Eye (tissue), 1 donor: ENCODE data around the gene ARHGAP15.
A peak's percentile ranks its signal among the peaks of the same experiment; 100 is the strongest.

Experiments
- DNase-seq: peaks from one replicate; pipeline ENCODE4 v3.0.0-alpha.2; 2015

Gene ARHGAP15

DNA sequence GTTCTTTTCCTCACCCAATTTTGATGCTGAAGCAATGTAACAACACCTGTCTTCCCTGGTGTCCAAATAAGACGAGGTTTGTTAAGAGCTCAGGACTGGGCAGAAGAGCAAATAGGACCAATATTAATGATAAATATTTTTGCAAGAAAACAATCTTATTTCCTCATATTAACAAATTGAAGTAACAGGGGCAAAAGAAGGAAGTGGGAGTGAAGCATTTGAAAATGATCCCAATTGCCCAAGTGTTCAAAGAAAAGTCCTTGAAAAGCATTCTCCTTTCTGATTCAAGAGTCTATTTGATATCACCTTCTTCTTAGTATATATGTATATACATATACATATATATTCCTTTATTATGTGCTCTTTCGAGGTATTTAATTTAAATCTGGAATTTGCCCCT, 418.8 kb downstream of the ARHGAP15 start:
- no peak for DNase-seq

DNA sequence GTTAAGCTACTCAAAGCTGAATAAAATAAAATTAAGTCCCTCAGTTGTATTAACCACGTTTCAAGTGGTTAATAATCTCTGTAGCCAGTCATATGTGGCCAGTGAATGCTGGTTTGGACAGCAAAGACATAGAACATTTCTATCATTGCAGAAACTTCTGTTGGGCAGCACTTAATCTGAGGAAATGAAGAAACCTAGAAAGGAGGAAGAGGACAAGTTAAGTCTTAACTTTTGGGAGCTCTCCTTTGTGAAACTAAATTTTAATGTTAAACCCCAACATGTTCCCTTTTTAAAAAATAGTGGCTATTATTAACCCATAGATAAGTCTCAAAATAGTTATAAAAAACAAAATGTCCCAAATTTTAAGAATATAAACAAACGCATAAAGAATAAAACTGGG, 421.3 kb downstream of the ARHGAP15 start:
- DNase-seq = no peak

DNA sequence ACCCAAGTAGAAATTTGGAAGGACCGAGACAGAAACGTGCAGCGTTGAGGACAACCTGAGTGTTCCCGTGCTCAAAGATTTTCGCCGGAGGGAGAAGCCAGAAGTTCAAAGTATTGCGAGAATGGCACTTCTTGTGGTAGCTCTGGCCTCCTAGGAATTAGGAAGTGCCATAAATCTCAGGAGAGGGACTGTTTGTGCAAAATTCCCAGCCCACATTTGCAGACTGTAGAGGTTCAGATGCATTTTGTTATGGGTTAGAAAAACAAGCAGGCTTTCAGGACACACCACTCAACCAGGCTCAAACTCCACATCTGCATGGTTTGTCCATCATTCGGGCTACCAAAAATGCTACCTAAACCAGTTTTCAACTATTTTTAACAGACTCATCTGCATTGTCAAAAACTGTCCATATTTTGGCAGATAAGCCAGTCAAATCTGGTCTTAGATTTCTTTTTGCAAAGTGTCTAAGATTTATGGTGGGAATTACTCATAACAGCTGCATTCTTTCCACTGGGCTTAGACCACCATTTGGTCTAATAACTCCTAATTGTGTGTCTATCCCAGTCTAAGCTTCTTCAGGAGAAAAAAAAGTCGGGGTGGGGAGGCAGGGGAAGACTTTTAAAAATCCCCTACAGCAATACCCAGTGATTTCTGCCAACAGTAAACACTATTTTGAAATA, 422.9 kb downstream of the ARHGAP15 start:
- no peak for DNase-seq

DNA sequence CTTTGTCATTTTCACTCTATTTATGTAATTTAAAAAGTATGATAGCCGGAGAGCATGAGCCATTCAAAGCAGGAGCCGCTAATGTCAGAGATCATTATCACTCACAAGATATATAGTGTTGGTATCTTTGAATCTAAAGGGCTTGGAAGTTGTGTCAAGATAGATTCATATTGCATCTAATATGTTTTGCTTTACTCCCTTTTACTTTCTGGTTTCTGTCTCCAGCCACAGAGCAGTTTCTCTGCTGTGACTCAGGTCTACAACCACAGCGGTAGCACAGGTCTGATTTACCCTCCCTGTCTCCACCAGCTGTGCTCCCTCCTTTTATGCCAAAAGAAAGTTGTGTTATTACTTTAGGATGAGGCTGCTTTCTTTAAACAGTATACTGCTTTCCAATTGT, 424.0 kb downstream of the ARHGAP15 start:
- DNase-seq = no peak

DNA sequence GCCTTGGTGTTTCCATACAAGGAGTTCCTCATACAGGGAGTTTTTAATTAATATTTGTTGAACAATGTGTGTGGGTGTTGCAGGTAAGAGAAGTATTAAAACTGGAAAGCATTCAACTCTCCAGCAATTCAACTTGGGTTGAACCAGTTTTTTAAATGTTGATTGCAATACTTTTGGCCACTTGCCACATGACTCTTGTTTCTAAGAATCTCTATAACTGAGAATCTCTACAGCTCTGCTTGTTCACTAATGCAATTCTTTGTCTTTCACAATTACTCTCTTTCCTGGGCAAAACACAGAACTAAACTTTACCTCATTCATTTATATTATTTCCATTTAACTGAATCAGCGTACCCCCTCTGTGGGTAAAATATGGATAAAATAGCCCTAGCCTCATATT, 429.4 kb downstream of the ARHGAP15 start:
- no peak for DNase-seq

DNA sequence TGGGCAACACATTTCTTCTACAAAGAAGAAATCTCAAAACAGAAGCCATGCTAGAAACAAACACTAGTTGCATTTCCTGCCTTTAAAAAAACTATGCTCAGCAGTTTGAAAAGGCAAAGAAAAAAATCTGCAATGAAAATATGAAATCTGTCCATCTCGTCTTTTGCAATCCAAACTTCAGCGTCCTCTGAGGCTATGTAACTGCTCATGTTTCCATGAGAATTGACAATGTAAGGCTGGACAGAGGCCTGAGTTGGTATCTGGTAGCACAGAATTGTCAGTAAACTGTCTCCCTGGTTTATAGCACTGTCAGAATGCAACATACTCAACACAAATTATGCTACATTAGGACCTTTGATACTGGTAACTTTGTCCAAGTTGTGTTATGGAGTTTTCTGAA, 429.9 kb downstream of the ARHGAP15 start:
- DNase-seq = no peak

DNA sequence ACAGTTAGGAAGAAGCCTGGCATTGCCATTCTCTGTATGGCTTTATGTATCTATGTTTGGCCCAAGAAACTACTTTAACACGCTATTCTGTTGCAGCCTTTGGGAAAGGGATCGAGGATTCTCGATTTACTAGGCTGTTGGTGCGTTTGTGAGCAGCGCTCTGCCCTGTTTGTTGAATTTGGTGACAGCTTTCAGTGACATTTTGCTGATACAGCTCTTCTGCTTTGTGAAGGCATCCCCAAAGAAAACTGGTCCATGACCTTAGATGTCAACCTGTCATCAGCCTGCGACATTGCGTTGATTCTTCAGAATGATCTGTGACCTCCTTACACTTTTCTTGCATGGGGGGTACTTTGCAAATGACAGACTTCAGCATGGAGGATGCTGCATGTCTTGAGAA, 431.5 kb downstream of the ARHGAP15 start:
- DNase-seq = no peak

DNA sequence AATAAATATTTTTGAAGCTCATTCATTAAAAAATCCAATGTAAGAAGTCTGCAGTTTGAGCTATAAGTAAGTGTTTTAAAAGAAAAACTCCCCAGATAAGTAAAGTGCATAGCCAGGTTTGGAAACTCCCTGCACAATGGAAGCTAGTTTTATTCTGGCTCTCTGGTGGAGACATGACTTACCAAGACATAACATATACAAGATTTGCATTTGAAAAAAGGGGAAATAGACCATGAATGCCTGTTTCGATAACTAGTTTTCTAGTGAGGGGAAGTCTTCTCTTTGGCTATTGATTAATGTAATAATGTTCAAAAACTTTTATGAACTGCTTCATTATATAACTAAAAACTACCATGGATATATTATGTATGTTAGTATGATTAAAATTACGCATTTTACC, 435.2 kb downstream of the ARHGAP15 start:
- no peak for DNase-seq

DNA sequence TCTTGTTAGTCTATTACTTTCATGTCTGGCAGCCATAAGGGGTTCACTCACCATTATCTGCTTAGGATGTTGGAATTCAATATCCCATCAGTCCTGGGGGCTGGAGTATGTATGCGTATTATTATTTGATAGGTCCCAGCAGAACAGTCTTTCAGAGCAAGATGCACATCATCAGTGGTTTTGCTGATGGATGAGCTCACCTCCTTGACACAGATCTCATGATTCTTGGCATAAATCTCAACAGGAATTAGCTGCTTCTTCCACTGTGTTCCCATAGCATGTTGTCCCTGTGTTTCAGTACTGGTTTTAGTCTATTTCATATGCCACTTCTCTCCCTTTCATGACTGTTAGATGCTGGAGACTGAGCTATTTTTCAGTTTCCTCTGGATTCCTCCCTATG, 442.5 kb downstream of the ARHGAP15 start:
- no peak for DNase-seq

DNA sequence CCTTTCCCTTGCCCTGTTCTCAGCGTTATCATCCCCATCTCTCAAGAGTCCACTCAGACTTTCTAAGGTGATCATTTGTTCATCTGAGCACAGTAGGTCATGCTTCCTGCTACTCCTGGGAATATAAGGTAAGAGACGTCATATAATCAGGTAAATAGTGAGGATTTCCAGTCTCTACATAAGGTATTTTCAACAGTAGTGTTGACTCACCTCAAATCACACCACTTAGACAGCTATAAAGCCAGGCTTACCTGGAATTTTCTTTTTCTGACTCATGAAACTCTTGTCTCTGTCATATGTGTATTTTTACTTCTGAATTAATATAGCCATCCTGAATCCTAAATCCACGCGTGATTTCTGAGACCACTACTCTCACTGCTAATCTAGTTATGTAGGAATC, 443.2 kb downstream of the ARHGAP15 start:
- no peak for DNase-seq

DNA sequence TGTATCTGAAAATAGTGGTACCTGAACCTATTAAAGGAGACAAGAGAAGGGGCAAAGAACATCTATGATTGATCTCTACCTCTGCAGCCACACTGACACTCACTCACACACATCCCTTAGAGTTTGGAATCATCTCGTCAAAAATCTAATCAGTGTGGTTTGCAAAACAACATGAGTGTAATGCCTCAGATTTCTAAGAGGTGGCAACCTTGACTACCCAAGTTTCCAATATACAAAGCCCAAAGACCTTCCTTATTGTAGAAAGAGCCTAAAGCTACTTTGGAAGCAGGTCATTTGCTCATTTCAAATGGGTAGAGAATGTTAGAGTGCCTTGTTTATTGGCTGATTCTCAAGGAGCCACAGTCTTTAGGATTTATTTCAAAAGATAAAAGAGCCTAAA, 444.9 kb downstream of the ARHGAP15 start:
- no peak for DNase-seq

DNA sequence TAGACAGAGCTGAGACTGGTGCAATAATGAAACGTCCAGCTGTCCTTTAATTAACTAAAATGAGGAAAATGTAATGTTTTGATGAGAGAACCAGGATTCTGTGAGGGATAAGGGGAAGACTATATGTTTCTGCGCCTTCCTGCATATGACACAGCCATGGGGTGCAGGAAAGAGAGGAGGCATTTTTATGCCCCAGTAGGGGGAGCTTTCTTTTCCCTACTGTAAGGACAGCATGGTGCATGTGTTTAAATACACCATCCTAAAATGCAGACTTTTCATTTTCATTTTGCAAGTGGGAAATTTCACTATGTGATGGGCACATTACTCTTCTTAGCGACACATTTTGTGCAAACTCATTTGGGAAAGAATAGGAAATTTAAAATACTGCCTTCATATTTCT, 446.1 kb downstream of the ARHGAP15 start:
- no peak for DNase-seq

DNA sequence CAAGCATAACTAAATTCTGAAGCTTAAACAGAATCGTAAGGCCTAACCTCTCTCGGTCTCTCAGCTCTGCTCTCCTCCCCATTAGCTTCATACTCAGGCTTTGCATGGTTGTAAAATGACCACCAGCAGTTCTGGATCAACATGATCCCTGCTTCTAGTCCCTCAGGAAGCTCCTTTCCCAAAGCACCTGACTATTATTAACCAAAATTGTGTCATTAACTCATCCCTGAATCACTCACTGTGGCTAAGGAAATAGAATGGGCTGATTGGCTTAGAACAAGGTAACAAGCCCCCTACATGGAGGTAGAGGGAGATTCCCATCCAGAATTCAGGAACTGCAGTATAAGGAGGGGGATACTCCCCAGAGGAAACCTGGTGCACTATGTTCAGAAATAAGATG, 448.3 kb downstream of the ARHGAP15 start:
- no peak for DNase-seq

DNA sequence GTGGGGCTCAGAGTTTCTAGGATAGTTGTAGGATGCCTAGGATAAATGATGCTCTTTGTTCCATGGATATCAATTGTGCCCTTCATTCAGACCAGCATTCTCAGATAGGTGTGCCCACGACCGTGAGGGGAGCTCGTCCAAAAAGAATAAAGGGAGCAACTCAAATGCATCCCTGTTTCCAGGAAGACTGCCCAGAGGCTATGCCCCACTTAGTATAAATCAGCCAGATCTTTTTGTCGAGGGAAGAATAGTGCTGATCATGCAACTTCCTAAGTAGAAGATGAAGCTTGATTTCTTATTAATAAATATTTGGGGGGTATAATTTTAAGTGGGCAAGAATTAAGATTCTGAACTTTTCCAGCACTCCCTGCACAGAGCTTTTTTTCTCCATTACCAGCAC, 450.2 kb downstream of the ARHGAP15 start:
- no peak for DNase-seq

DNA sequence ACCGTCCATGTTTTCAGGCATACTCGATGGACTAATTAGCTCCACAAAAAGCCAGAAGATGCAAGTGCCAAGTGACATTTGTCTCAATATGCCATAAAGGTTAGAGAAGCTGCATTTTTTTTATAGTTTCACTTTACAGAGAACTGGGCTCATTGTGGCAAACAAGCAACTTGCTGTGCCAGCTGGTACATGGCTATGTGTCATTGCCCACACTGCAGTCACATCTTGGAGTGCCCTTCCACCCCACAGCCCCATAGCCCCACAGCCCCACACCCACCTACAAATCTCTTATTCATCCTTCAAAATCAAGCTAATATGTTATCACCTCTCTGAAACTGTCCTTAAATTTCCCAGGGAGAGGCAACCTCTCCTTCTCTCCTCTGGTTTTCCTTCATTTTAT, 451.9 kb downstream of the ARHGAP15 start:
- no peak for DNase-seq

DNA sequence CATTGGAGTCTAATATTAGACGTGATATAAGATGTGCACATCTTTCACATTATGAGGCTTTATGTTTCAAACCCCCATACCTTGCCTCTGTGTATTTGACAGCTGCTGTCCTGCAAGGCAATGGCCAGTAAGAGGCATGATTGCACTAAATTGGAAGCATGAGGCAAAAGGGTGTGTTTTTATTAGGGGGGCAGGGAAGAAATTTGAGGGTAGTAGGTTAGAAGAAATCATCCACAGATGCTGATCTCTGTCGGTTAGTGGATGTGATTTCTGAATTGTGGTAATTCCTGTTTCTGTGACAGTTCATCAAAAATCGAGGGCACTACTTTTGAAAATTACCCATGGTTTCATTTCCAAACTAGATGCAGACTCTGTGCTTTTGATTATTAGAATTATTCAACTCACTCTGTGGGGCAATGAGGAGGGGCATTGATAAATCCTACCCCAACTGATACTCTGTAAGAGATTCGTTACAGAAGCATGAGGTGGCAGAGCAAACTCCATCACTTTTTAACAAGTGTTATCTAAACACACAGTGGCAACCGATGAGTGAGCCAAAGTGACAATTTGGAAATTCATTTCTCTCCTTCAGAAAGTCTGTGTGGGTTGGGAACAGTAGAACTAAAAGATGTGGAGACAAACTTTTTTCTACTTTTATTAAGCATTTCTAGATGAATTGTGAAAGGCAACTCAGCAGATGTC, 453.0 kb downstream of the ARHGAP15 start:
- peak; percentile 17 for DNase-seq

DNA sequence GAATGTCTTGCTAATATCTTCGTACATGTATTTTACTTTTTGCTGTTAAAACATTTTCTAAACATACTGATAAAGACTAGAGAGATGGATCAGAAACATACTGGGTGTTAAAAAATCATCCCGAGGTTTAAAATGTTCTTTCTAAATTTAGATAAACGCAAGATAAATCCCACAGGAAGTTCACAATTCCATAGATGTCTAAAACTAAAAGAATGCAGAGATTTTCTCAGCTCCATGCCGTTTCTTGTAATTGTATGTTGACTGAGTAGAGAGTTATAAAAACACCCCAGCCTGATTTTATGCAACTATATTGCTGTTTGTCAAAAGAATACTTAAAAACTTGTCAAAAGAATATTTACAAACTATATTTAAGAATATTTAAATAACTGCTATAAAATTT, 455.7 kb downstream of the ARHGAP15 start:
- DNase-seq = no peak

DNA sequence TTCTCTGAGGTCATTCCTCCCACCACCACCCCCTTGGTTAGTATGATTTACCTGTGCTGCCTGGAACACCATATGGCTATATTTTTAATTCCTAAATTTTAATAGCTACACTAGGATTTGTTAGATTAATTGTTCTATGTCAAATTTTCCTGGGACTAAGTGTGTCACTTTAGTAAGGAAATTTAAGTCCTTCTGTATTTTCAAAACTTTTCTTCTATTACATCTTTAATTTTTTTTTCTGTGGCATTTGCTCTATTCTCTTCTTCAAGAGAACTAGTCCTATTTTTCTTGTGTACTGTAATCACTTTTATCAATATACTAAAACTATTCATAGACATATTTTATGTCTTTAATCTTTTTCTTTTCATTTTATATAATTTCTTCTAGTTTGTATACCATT, 456.9 kb downstream of the ARHGAP15 start:
- no peak for DNase-seq

DNA sequence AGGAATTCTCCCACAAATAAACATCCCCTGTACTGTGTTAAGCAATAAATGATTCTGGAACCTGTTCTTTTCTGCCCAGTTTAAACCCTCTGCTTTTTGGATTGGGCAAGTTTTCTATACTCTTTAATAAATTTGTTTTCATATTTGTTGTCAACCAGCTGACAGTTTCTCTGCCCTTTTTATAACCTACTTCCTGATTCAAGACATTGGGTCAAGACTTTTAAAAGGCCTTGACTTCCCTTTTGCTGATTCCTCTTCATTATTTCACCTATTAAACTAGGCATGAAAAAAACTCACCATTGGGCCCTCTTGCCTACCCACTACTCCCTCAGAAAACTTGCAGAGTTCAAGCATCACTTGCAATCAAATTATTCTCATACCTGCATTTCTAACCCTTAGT, 459.5 kb downstream of the ARHGAP15 start:
- DNase-seq = no peak

DNA sequence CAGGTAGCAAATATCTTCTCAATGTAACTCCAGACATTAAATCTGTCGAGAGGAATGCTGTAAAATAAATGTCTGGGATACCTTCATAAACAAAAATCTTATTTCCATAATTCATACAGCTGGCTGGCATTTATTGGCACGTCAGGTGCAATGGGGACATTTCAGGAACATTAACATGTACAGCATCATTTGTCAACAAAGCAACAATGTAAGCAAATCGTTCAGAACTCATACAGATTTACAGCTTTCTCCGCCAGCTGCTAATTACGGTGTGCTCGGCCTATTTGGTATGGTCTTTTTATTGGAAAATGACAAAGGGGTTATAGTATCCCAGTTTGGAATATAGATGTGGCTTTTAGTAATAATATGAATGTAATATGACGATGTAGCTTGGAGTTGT, 464.9 kb downstream of the ARHGAP15 start:
- no peak for DNase-seq

DNA sequence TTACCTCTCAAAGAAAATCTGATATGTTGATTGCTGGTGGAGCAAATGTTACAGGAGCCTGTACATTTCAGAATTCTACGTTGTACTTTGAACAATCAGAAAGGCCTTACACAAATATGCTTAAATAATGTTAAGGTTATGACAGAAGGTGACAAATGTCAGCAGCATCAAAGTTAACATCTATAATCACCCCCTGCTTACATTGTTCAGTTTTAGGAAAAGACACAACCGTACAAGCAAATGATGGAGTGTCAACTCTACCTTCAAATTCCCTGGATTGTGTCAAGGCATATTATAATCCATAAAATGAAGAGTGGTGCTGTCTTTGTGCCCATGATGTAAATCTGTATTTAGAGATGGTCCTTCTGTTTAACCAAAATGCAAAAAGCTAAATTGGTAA, 465.5 kb downstream of the ARHGAP15 start:
- no peak for DNase-seq

DNA sequence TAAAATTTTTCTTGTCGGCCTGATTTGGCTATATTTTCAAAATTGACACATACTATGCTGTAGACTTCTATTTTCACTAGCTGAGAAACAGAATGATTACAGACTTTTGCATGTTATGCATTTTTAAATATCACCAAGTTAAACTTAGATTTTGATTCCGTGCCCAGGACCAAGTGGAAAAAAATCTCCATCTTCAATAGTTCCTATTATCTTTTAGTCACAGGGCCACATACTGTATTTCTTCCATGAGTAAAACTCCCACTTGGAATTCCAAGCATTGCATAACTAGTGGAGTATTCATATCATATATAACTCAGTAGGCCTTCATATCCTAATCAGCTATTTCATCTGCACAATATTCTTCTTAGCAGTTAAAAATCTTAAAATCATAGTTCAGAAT, 470.9 kb downstream of the ARHGAP15 start:
- DNase-seq = no peak

DNA sequence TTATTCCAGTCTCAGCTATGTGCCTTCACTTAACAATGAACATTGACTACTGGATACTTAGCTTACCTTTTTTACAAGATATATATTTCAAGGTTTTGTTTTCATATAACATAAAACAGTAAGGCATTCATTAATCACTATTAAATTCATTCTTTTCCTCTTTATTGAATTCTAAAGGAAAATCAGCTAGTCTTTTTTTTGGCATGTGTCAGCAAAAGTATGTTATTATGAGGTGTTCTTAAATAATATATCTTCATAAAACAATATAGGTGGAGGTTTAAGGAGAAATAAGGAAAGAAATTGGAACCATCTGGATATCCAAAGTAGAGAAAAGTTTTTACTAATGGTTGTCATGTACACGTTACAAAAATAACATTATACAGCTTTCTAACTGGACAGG, 472.6 kb downstream of the ARHGAP15 start:
- DNase-seq = no peak

DNA sequence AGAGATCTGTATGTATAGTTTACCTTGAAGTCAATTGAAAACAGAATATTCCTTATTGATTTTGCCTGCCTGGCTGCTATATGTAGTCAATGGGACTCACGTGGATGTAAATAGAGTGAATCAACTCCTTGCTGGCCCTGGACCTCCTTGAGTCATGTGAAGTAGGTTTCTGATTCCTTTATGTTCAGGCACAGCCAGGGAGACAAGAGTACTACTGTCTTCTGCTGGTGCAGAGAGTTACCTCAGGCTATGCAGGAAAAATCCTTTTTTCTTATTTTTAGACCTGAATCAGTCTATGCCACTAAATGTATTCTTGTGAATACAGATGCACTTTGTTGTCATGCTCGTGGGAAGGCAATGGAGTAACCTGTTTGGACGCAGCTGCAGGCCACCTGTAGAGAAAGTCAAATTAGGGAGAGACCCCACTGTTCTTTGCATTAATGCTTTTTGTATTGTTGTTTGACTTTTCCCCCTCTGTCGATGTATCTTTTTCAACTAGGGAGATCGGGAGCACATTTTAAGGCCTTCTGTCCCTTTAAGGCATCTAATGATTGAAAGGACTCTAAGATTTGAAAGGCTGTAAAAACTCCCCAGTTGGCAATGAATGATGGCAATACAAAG, 473.9 kb downstream of the ARHGAP15 start:
- DNase-seq = no peak
